H9 (cell line): ENCODE data around the gene NLRP9. TPM values are rescaled to one million over a fixed set of nuclear protein-coding genes. Genes with fewer than 3 reads are reported as not detected.

ENCODE experiments used
- DNase-seq: peaks from one replicate; pipeline ENCODE4 v3.0.0-alpha.2; 2017
- H2AFZ ChIP-seq: one replicate; pipeline ENCODE4 v1.6.1; 2013; ENCODE audit warnings: mild to moderate bottlenecking, low read length, control low read depth, moderate library complexity
- H2AK5ac ChIP-seq: 2 replicates; pipeline ENCODE4 v1.6.1; 2013; ENCODE audit warnings: low read length, control low read depth, mixed read lengths; ENCODE audit not compliant: insufficient read length
- H2BK120ac ChIP-seq: one replicate; pipeline ENCODE4 v1.6.1; 2013; ENCODE audit warnings: low read depth, mild to moderate bottlenecking, low read length, control low read depth, inconsistent platforms; ENCODE audit not compliant: poor library complexity, severe bottlenecking
- H2BK12ac ChIP-seq: 2 replicates; pipeline ENCODE4 v1.6.1; 2013; ENCODE audit warnings: low read length, control low read depth, mixed read lengths, low read depth; ENCODE audit not compliant: insufficient read length
- H2BK15ac ChIP-seq: 2 replicates; pipeline ENCODE4 v1.6.1; 2013; ENCODE audit warnings: low read depth, low read length, control low read depth
- H2BK20ac ChIP-seq: one replicate; pipeline ENCODE4 v1.6.1; 2013; ENCODE audit warnings: low read depth, mild to moderate bottlenecking, low read length, control low read depth, inconsistent platforms; ENCODE audit not compliant: poor library complexity, severe bottlenecking
- H2BK5ac ChIP-seq: 2 replicates; pipeline ENCODE4 v1.6.1; 2013; ENCODE audit warnings: low read length, control low read depth, mixed read lengths; ENCODE audit not compliant: insufficient read length
- H3K14ac ChIP-seq: 2 replicates; pipeline ENCODE4 v1.6.1; 2013; ENCODE audit warnings: low read length, control low read depth; ENCODE audit not compliant: insufficient read depth
- H3K18ac ChIP-seq: 2 replicates; pipeline ENCODE4 v1.6.1; 2013; ENCODE audit warnings: low read depth, mild to moderate bottlenecking, mixed read lengths, low read length, control low read depth; ENCODE audit not compliant: insufficient read length
- H3K23ac ChIP-seq: 2 replicates; pipeline ENCODE4 v1.6.1; 2013; ENCODE audit warnings: low read length, control low read depth, mixed read lengths, low read depth; ENCODE audit not compliant: insufficient read length
- H3K23me2 ChIP-seq: 2 replicates; pipeline ENCODE4 v1.6.1; 2013; ENCODE audit warnings: low read depth, mild to moderate bottlenecking, mixed read lengths, low read length, control low read depth; ENCODE audit not compliant: insufficient read length, poor library complexity, severe bottlenecking
- H3K27ac ChIP-seq: 2 replicates; pipeline ENCODE4 v1.5.1; 2013; ENCODE audit warnings: low read length, control low read depth, mixed read lengths, low read depth; ENCODE audit not compliant: insufficient read length
- H3K27me3 ChIP-seq: 2 replicates; pipeline ENCODE4 v1.6.1; 2013; ENCODE audit warnings: low read length, control low read depth, inconsistent platforms; ENCODE audit not compliant: insufficient read depth
- H3K4ac ChIP-seq: 2 replicates; pipeline ENCODE4 v1.6.1; 2013; ENCODE audit warnings: low read depth, mild to moderate bottlenecking, control low read depth, inconsistent platforms, low read length, moderate library complexity
- H3K4me1 ChIP-seq: 2 replicates; pipeline ENCODE4 v1.6.1; 2013; ENCODE audit warnings: low read length, control low read depth, inconsistent platforms; ENCODE audit not compliant: insufficient read depth
- H3K4me2 ChIP-seq: 2 replicates; pipeline ENCODE4 v1.6.1; 2013; ENCODE audit warnings: low read length, control low read depth, mixed read lengths; ENCODE audit not compliant: insufficient read length, insufficient read depth
- H3K56ac ChIP-seq: 2 replicates; pipeline ENCODE4 v1.6.1; 2013; ENCODE audit warnings: low read depth, mild to moderate bottlenecking, mixed read lengths, low read length, control low read depth; ENCODE audit not compliant: insufficient read length
- H3K79me1 ChIP-seq: 2 replicates; pipeline ENCODE4 v1.6.1; 2013; ENCODE audit warnings: low read depth, mild to moderate bottlenecking, moderate library complexity, low read length, control low read depth, inconsistent platforms; ENCODE audit not compliant: insufficient read depth, poor library complexity, severe bottlenecking
- H3K79me2 ChIP-seq: 2 replicates; pipeline ENCODE4 v1.6.1; 2013; ENCODE audit warnings: low read length, control low read depth, inconsistent platforms; ENCODE audit not compliant: insufficient read depth
- H3K9ac ChIP-seq: 2 replicates; pipeline ENCODE4 v1.6.1; 2013; ENCODE audit warnings: low read length, control low read depth, mixed read lengths; ENCODE audit not compliant: insufficient read length; ENCODE audit errors: extremely low read depth
- H3K9me3 ChIP-seq: one replicate; pipeline ENCODE4 v1.6.1; 2013; ENCODE audit warnings: low read depth, low read length, inconsistent platforms; ENCODE audit not compliant: control insufficient read depth
- H3T11ph ChIP-seq: one replicate; pipeline ENCODE4 v1.6.1; 2013; ENCODE audit warnings: mild to moderate bottlenecking, low read length, control low read depth, inconsistent platforms
- H4K20me1 ChIP-seq: one replicate; pipeline ENCODE4 v1.6.1; 2013; ENCODE audit not compliant: control insufficient read depth, insufficient read length, insufficient read depth
- H4K5ac ChIP-seq: 2 replicates; pipeline ENCODE4 v1.6.1; 2013; ENCODE audit warnings: low read depth, mild to moderate bottlenecking, mixed read lengths, low read length, control low read depth; ENCODE audit not compliant: insufficient read length
- H4K8ac ChIP-seq: replicated peaks from 2 replicates; pipeline ENCODE4 v1.6.1; 2013; ENCODE audit warnings: low read length, control low read depth, mixed read lengths, low read depth; ENCODE audit not compliant: insufficient read length
- H4K91ac ChIP-seq: 2 replicates; pipeline ENCODE4 v1.6.1; 2013; ENCODE audit warnings: low read depth, mild to moderate bottlenecking, moderate library complexity, mixed read lengths, low read length, control low read depth; ENCODE audit not compliant: insufficient read length
- H3K27ac Mint-ChIP-seq, 3 experiments: 2 replicates in 2 of 3; 3 replicates in 1 of 3; pipeline ENCODE4 v1.8.0; 2020 to 2021; ENCODE audit warnings: mixed read lengths in 3 of 3, mild to moderate bottlenecking in 1 of 3, moderate library complexity in 1 of 3
- H3K27me3 Mint-ChIP-seq: 2 replicates; pipeline ENCODE4 v1.8.0; 2021; ENCODE audit warnings: low read depth, mild to moderate bottlenecking, moderate library complexity, mixed read lengths
- H3K36me3 Mint-ChIP-seq, 3 experiments: 2 replicates in 2 of 3; 3 replicates in 1 of 3; pipeline ENCODE4 v1.8.0; 2020 to 2021; ENCODE audit warnings: low read depth in 3 of 3, mixed read lengths in 3 of 3; ENCODE audit not compliant: insufficient read depth in 1 of 3
- H3K4me1 Mint-ChIP-seq, 2 experiments: 2 replicates each; pipeline ENCODE4 v1.8.0; 2020; ENCODE audit warnings: mixed read lengths in 2 of 2
- H3K4me3 Mint-ChIP-seq, 2 experiments: 2 replicates in 1 of 2; 3 replicates in 1 of 2; pipeline ENCODE4 v1.8.0; 2020 to 2021; ENCODE audit warnings: mild to moderate bottlenecking in 2 of 2, mixed read lengths in 2 of 2, moderate library complexity in 1 of 2
- H3K9me3 Mint-ChIP-seq, 2 experiments: 2 replicates in 1 of 2; 3 replicates in 1 of 2; pipeline ENCODE4 v1.8.0; 2020; ENCODE audit warnings: mild to moderate bottlenecking in 2 of 2, mixed read lengths in 2 of 2, moderate library complexity in 1 of 2
- WGBS: extraction: QIAGEN DNeasy Blood & Tissue Kit; methylation state at CpG from one replicate; pipeline ENCODE4 v1.1.7; 2013; ENCODE audit warnings: missing lambda C conversion rate, low lambda C conversion rate, mixed read lengths; ENCODE audit not compliant: insufficient read length; ENCODE audit errors: extremely low coverage; 5-methylcytosine and 5-hydroxymethylcytosine counted together
- total RNA-seq: library from RNA; stranded (reverse); gene quantifications from 2 replicates; pipeline ENCODE4 v1.2.1, GENCODE V29; 2021
- TF ChIP-seq, protein P1 (sequence below): fragments of 200-600 bp; sonication (generic); conservative IDR thresholded peaks from 3 replicates; pipeline ENCODE4 v1.8.0; 2021; ENCODE audit warnings: antibody characterized with exemption, mild to moderate bottlenecking

The NLRP9 gene
- total RNA-seq, 1 experiment from 2014 or later = not detected

DNA sequence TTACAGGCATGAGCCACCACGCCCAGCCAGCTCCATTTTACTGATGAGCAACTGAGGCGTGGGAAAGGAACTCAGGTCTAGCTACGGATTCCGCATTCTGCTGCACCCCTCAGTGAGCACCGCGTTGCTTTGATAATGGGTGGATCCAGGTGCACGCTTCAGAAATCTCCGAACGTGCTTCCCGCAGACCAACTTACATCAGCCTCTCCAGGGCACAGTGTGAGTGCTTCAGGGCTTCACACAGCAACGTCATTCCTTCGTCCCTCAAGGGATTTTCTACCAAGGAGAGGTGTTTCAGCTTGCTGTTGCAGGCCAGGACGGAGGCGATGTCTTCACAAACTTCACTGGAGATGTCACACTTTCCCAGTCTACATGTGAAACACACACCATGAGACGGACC is 21.7 kb downstream of the NLRP9 start:
- Histone ChIP-seq H4K20me1 (no peaks in the 10 kb centered on the region), H3K4me1 (no peaks in the 10 kb centered on the region), H4K8ac (no peak overlapping the region), H2BK15ac (no peak overlapping the region), H3K79me1 (no peaks in the 10 kb centered on the region), H2BK5ac (no peak overlapping the region), H3K18ac (no peak overlapping the region), H4K5ac (no peak overlapping the region), H2BK20ac (no peak overlapping the region), H3K27me3 (no peaks in the 10 kb centered on the region), H2BK120ac (no peak overlapping the region), H3K4ac (no peak overlapping the region), H2AFZ (no peak overlapping the region), H3K23me2 (no peaks in the 10 kb centered on the region), H3K23ac (no peak overlapping the region), H3K9me3 (peaks cover 84% of the 10 kb centered on the region), H2BK12ac (no peak overlapping the region), H3K9ac (no peak overlapping the region), H2AK5ac (no peak overlapping the region), H3T11ph (no peak overlapping the region), H3K27ac (no peak overlapping the region), H3K79me2 (no peaks in the 10 kb centered on the region), H4K91ac (no peak overlapping the region), H3K56ac (no peak overlapping the region), H3K14ac (no peak overlapping the region), H3K4me2 (no peak overlapping the region)
- no peak overlapping the region for H3K27ac Mint-ChIP-seq
- peaks cover 14% of the 10 kb centered on the region for H3K27me3 Mint-ChIP-seq
- no peak for DNase-seq
- H3K4me3 Mint-ChIP-seq = no peak overlapping the region
- no peaks in the 10 kb centered on the region for H3K4me1 Mint-ChIP-seq
- H3K9me3 Mint-ChIP-seq = peaks cover 89 to 94% of the 10 kb centered on the region in 2 experiments
- TF ChIP-seq, protein P1, sequence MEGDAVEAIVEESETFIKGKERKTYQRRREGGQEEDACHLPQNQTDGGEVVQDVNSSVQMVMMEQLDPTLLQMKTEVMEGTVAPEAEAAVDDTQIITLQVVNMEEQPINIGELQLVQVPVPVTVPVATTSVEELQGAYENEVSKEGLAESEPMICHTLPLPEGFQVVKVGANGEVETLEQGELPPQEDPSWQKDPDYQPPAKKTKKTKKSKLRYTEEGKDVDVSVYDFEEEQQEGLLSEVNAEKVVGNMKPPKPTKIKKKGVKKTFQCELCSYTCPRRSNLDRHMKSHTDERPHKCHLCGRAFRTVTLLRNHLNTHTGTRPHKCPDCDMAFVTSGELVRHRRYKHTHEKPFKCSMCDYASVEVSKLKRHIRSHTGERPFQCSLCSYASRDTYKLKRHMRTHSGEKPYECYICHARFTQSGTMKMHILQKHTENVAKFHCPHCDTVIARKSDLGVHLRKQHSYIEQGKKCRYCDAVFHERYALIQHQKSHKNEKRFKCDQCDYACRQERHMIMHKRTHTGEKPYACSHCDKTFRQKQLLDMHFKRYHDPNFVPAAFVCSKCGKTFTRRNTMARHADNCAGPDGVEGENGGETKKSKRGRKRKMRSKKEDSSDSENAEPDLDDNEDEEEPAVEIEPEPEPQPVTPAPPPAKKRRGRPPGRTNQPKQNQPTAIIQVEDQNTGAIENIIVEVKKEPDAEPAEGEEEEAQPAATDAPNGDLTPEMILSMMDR = no peak
- H3K36me3 Mint-ChIP-seq = peaks cover 17 to 39% (median 22%) of the 10 kb centered on the region in 3 experiments
- no CpG with 5 or more reads among the region's 15 CpGs for WGBS
